ENCODE data around the gene RNPEP.

DNA sequence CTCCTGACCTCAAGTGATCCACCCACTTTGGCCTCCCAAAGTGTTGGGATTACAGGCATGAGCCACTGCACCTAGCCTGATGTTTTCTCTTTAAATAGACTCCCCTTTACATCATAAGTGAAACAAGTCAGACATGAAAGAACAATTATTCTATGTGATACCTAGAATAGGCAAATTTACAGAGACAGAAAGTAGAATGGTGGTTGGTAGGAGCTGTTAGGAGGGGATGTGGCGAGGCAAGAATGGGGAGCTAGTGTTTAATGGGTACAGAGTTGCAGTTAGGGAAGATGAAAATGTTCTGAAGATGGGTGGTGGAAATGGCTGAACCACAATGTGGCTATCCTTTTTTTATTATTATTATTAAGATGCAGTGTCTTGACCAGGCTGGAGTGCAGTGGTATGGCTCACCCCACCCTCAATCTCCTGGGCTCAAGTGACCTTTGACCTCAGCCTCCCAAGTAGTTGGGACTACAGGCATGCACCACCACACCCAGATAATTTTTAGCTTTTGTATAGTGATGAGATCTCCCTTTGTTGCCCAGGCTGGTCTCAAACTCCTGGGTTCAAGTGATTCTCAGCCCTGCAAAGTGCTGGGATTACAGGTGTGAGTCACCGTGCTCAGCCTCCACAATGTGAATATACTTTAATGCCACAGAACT is 56.4 kb downstream of the RNPEP start:
- TF ChIP-seq, protein P1, sequence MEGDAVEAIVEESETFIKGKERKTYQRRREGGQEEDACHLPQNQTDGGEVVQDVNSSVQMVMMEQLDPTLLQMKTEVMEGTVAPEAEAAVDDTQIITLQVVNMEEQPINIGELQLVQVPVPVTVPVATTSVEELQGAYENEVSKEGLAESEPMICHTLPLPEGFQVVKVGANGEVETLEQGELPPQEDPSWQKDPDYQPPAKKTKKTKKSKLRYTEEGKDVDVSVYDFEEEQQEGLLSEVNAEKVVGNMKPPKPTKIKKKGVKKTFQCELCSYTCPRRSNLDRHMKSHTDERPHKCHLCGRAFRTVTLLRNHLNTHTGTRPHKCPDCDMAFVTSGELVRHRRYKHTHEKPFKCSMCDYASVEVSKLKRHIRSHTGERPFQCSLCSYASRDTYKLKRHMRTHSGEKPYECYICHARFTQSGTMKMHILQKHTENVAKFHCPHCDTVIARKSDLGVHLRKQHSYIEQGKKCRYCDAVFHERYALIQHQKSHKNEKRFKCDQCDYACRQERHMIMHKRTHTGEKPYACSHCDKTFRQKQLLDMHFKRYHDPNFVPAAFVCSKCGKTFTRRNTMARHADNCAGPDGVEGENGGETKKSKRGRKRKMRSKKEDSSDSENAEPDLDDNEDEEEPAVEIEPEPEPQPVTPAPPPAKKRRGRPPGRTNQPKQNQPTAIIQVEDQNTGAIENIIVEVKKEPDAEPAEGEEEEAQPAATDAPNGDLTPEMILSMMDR (IDR thresholded peaks at IDR 0.05; ENCODE audit: poor library complexity), result no peak
- TF ChIP-seq EZH2 (IDR thresholded peaks at IDR 0.05; ENCODE audit: borderline replicate concordance), result no peak

Data from hepatocyte (in vitro differentiated cells).